B cell (primary cell): ENCODE results near the gene WDR5B. TPM values are rescaled to one million over a fixed set of nuclear protein-coding genes. Genes with fewer than 3 reads are reported as not detected.

Experiments
- ATAC-seq: fragments of 200-7000 bp; cut with Tn5 transposase; one replicate; pipeline ENCODE4 v1.10.0; 2021; ENCODE audit warnings: low read depth, mild to moderate bottlenecking, moderate number of reproducible peaks, moderate library complexity
- CTCF ChIA-PET: fragments of 350-600 bp; sonication (Branson Sonifier 250); formaldehyde crosslinking; loops from one replicate; lab custom pipeline; 2021; ENCODE audit warnings: antibody characterized with exemption, inconsistent platforms; lab: Charles Lee
- POLR2A ChIA-PET: fragments of 350-600 bp; sonication (Branson Sonifier 250); formaldehyde crosslinking; loops from one replicate; lab custom pipeline; 2021; ENCODE audit warnings: antibody characterized with exemption; lab: Charles Lee
- DNase-seq: peaks from one replicate; pipeline ENCODE4 v3.0.0; 2013
- H2AFZ ChIP-seq: 2 replicates; pipeline ENCODE4 v1.6.1; 2012; ENCODE audit warnings: mild to moderate bottlenecking, low read depth, low read length; ENCODE audit not compliant: insufficient read depth, poor library complexity, severe bottlenecking
- H3K27ac ChIP-seq, 2 donors: 1 replicate in 1 of 2; 2 replicates in 1 of 2; pipeline ENCODE4 v1.5.1; 2012 to 2013; ENCODE audit warnings: low read length in 2 of 2, mild to moderate bottlenecking in 2 of 2, moderate library complexity in 1 of 2
- H3K27me3 ChIP-seq, 4 experiments: fragments of 200-600 bp in 1 of 4; sonication (generic) in 1 of 4; replicated peaks in 1 of 4; 1 replicate in 2 of 4; 2 replicates in 2 of 4; pipeline versions ENCODE4 v1.6.1 to v1.7.0; 2013 to 2016; ENCODE audit warnings: low read length in 3 of 4, mild to moderate bottlenecking in 2 of 4, mixed read lengths in 1 of 4, moderate library complexity in 1 of 4; ENCODE audit not compliant: insufficient read depth in 4 of 4, control insufficient read depth in 3 of 4; ENCODE audit errors: control extremely low read depth in 1 of 4
- H3K36me3 ChIP-seq, 2 experiments: replicated peaks in 1 of 2; 1 replicate in 1 of 2; 2 replicates in 1 of 2; pipeline versions ENCODE4 v1.6.1 to v1.7.1; 2013; ENCODE audit warnings: low read length in 1 of 2; ENCODE audit not compliant: insufficient read depth in 2 of 2, control insufficient read depth in 1 of 2; ENCODE audit errors: control extremely low read depth in 1 of 2, extremely low read depth in 1 of 2
- H3K4me1 ChIP-seq, 2 donors: fragments of 200-600 bp in 1 of 2; sonication (generic) in 1 of 2; 1 replicate in 1 of 2; 2 replicates in 1 of 2; pipeline versions ENCODE4 v1.5.1 to v1.6.1; 2013 to 2017; ENCODE audit warnings: low read length in 2 of 2; ENCODE audit not compliant: control insufficient read depth in 2 of 2, insufficient read depth in 2 of 2
- H3K4me2 ChIP-seq: replicated peaks from 2 replicates; pipeline ENCODE3; 2012; ENCODE audit warnings: mild to moderate bottlenecking, low read depth, low read length; ENCODE audit not compliant: poor library complexity, severe bottlenecking
- H3K4me3 ChIP-seq, 5 experiments: fragments of 200-600 bp in 1 of 5; sonication (generic) in 1 of 5; 1 replicate in 3 of 5; 2 replicates in 2 of 5; pipeline versions ENCODE4 v1.5.1 to v1.7.0; 2011 to 2016; ENCODE audit warnings: low read length in 4 of 5, mild to moderate bottlenecking in 4 of 5, low read depth in 2 of 5, control low read depth in 1 of 5, moderate library complexity in 1 of 5; ENCODE audit not compliant: insufficient read depth in 1 of 5; ENCODE audit errors: control extremely low read depth in 1 of 5, extremely low read depth in 1 of 5
- H3K79me2 ChIP-seq: fragments of 200-600 bp; sonication (generic); one replicate; pipeline ENCODE4 v1.6.0; 2016; ENCODE audit warnings: low read length; ENCODE audit not compliant: control insufficient read depth, insufficient read depth
- H3K9ac ChIP-seq: fragments of 200-600 bp; sonication (generic); 2 replicates; pipeline ENCODE4 v1.6.1; 2017; ENCODE audit warnings: mild to moderate bottlenecking, low read length, moderate library complexity
- H3K9me3 ChIP-seq, 3 donors: one replicate each; pipeline versions ENCODE4 v1.6.1 to v1.7.1; 2013; ENCODE audit warnings: low read length in 2 of 3; ENCODE audit not compliant: control insufficient read depth in 2 of 3, insufficient read depth in 1 of 3; ENCODE audit errors: control extremely low read depth in 1 of 3
- H4K20me1 ChIP-seq: 2 replicates; pipeline ENCODE4 v1.6.0; 2012; ENCODE audit warnings: mild to moderate bottlenecking, low read length; ENCODE audit not compliant: insufficient read depth, control insufficient read depth, poor library complexity, severe bottlenecking
- H3K27ac Mint-ChIP-seq: one replicate; pipeline ENCODE4 v1.8.0; 2021; ENCODE audit warnings: mixed read lengths
- H3K27me3 Mint-ChIP-seq: one replicate; pipeline ENCODE4 v1.8.0; 2021; ENCODE audit warnings: mixed read lengths
- H3K4me1 Mint-ChIP-seq: one replicate; pipeline ENCODE4 v1.8.0; 2021; ENCODE audit warnings: mixed read lengths
- H3K4me3 Mint-ChIP-seq: one replicate; pipeline ENCODE4 v1.8.0; 2021; ENCODE audit warnings: mixed read lengths
- H3K9me3 Mint-ChIP-seq: one replicate; pipeline ENCODE4 v1.8.0; 2022; ENCODE audit warnings: mixed read lengths; ENCODE audit not compliant: insufficient read depth
- EZH2 ChIP-seq: IDR thresholded peaks from 2 replicates; pipeline ENCODE4 v1.6.1; 2012; ENCODE audit warnings: borderline replicate concordance, low read depth, mild to moderate bottlenecking, moderate library complexity, low read length; ENCODE audit not compliant: insufficient read depth, poor library complexity, severe bottlenecking
- WGBS: methylation state at CpG from one replicate; pipeline ENCODE4 v1.1.5; 2013; ENCODE audit warnings: missing lambda C conversion rate; ENCODE audit not compliant: insufficient coverage; 5-methylcytosine and 5-hydroxymethylcytosine counted together
- intact Hi-C: fragments of 100-400 bp; cut with micrococcal nuclease; formaldehyde crosslinking; loops from one replicate; pipeline ENCODE4 v1.10.0; 2022
- polyA plus RNA-seq: library from polyadenylated mRNA; depleted of rRNA; stranded (reverse); fragments of >200 nt; gene quantifications from 2 replicates; pipeline ENCODE4 v1.2.3, GENCODE V29; 2012
- small RNA-seq: library from RNA; depleted of rRNA; stranded (forward); fragments of <200 nt; gene quantifications from one replicate; pipeline ENCODE3, GENCODE V24; 2012; ENCODE audit warnings: low replicate concordance, low read depth; ENCODE audit not compliant: insufficient read length
- total RNA-seq, 2 donors: library from RNA; stranded (reverse); fragments of 120-200 nt in 1 of 2; gene quantifications; 1 replicate in 1 of 2; 2 replicates in 1 of 2; pipeline versions ENCODE4 v1.2.3 to v1.2.4, GENCODE V29; 2013 to 2022
- TF ChIP-seq, protein P1 (sequence below): fragments of 200-600 bp; IDR thresholded peaks from one replicate; pipeline ENCODE4 v1.8.0; 2022; ENCODE audit warnings: antibody characterized with exemption, mild to moderate bottlenecking

WDR5B gene
- total and polyA plus RNA-seq, 2 donors (not counting 1 experiment from before 2014, with no cell fraction given): 3.5 to 11.6 TPM

DNA sequence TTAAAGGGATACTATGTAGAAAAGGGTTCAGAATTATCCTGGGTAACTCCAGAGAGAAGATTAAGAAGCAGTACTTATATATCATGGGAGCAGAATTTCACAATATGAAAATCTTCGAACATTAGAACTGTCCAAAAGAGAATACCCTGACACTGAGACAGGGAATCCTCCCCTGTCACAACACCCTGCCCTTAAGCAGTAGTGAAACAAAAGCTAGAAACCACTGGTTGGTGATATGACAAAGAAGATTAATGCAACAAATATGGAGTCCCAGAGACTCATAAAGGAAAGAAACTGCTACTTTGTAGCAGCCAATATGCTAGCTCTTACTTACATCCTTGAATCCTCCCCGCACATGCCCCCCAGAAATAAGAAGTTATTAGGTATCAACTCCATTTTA lies 51.4 kb downstream of the WDR5B start:
- H3K79me2 ChIP-seq: no peaks in the 10 kb centered on the region
- Mint-ChIP-seq H3K27me3 (no peaks in the 10 kb centered on the region), H3K4me3 (no peak overlapping the region), H3K4me1 (no peaks in the 10 kb centered on the region), H3K27ac (no peak overlapping the region), H3K9me3 (no peaks in the 10 kb centered on the region)
- POLR2A ChIA-PET: interaction anchor here (0.6 kb wide), 1 partner anchor 22 kb away, joined by 5 read pairs; no protein-coding TSS in a partner anchor
- WGBS: no CpG with 5 or more reads among the region's 2 CpGs
- ATAC-seq (no peak), DNase-seq (no peak)
- no peaks in the 10 kb centered on the region for H4K20me1 ChIP-seq
- H3K36me3 ChIP-seq: peaks cover 0 to 40% of the 10 kb centered on the region in 2 experiments
- no peak overlapping the region for H3K4me3 ChIP-seq
- H2AFZ ChIP-seq: no peak overlapping the region
- H3K4me1 ChIP-seq: no peaks in the 10 kb centered on the region
- no peaks in the 10 kb centered on the region for H3K27me3 ChIP-seq
- H3K27ac ChIP-seq: no peak overlapping the region
- no peak overlapping the region for H3K4me2 ChIP-seq
- intact Hi-C loops: no loop called here
- no peak overlapping the region for H3K9ac ChIP-seq
- TF ChIP-seq, protein P1, sequence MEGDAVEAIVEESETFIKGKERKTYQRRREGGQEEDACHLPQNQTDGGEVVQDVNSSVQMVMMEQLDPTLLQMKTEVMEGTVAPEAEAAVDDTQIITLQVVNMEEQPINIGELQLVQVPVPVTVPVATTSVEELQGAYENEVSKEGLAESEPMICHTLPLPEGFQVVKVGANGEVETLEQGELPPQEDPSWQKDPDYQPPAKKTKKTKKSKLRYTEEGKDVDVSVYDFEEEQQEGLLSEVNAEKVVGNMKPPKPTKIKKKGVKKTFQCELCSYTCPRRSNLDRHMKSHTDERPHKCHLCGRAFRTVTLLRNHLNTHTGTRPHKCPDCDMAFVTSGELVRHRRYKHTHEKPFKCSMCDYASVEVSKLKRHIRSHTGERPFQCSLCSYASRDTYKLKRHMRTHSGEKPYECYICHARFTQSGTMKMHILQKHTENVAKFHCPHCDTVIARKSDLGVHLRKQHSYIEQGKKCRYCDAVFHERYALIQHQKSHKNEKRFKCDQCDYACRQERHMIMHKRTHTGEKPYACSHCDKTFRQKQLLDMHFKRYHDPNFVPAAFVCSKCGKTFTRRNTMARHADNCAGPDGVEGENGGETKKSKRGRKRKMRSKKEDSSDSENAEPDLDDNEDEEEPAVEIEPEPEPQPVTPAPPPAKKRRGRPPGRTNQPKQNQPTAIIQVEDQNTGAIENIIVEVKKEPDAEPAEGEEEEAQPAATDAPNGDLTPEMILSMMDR: no peak
- no peak for TF ChIP-seq EZH2
- no peaks in the 10 kb centered on the region for H3K9me3 ChIP-seq
- CTCF ChIA-PET: interaction anchor here (1.8 kb wide), 1 partner anchor 10 kb away, joined by 3 read pairs; no protein-coding TSS in a partner anchor

Small RNA genes lying within 50 kb of the gene (small RNA-seq; reads per million reads assigned to genes)
- not detected for gene AC083798.1

Other genes with a start within 250 kb of the WDR5B start
- not detected in 2 replicates for gene CASR, start 232.4 kb downstream of the WDR5B start, total RNA-seq
- not detected in 2 replicates for gene CASR, start 232.4 kb downstream of the WDR5B start, polyA plus RNA-seq
- not detected in 2 replicates for gene CSTA, start 90.8 kb downstream of the WDR5B start, total RNA-seq
- gene CSTA, start 90.8 kb downstream of the WDR5B start, polyA plus RNA-seq: 1.0 and 1.3 TPM in 2 replicates
- 33.1 and 36.2 TPM in 2 replicates for gene MIX23, start 32.8 kb downstream of the WDR5B start, total RNA-seq
- gene MIX23, start 32.8 kb downstream of the WDR5B start, polyA plus RNA-seq: 9.2 and 17.4 TPM in 2 replicates
- gene FAM162A, start 31.9 kb downstream of the WDR5B start, total RNA-seq: 13.9 and 17.5 TPM in 2 replicates
- 10.9 and 12.9 TPM in 2 replicates for gene FAM162A, start 31.9 kb downstream of the WDR5B start, polyA plus RNA-seq
- gene KPNA1, start 98.9 kb upstream of the WDR5B start, total RNA-seq: 79.4 and 85.9 TPM in 2 replicates
- 14.9 and 15.2 TPM in 2 replicates for gene KPNA1, start 98.9 kb upstream of the WDR5B start, polyA plus RNA-seq
- gene PARP9, start 148.2 kb upstream of the WDR5B start, total RNA-seq: 29.8 and 31.2 TPM in 2 replicates
- gene PARP9, start 148.2 kb upstream of the WDR5B start, polyA plus RNA-seq: 19.6 and 19.7 TPM in 2 replicates
- gene DTX3L, start 148.3 kb upstream of the WDR5B start, total RNA-seq: 41.1 and 44.0 TPM in 2 replicates
- gene DTX3L, start 148.3 kb upstream of the WDR5B start, polyA plus RNA-seq: 7.3 and 8.1 TPM in 2 replicates
- gene PARP15, start 161.6 kb upstream of the WDR5B start, total RNA-seq: 172 and 182 TPM in 2 replicates
- 307 and 489 TPM in 2 replicates for gene PARP15, start 161.6 kb upstream of the WDR5B start, polyA plus RNA-seq